GM12878 (cell line): Measurements from ENCODE around the gene BRAT1. TPM values are rescaled to one million over a fixed set of nuclear protein-coding genes. Genes with fewer than 3 reads are reported as not detected.

Experiments
- ASH2L ChIP-seq: fragments of 300-600, 200-600 bp; sonication (generic); IDR thresholded peaks from 2 replicates; pipeline ENCODE4 v1.6.1; 2017; ENCODE audit warnings: low read depth, mild to moderate bottlenecking, borderline replicate concordance
- ATF3 ChIP-seq: IDR thresholded peaks from 2 replicates; pipeline ENCODE4 v1.6.1; 2011; ENCODE audit warnings: low read depth, mild to moderate bottlenecking, low read length, moderate library complexity, borderline replicate concordance; ENCODE audit errors: extremely low read depth
- BRCA1 ChIP-seq: IDR thresholded peaks from 2 replicates; pipeline ENCODE4 v1.6.1; 2011; ENCODE audit warnings: low read depth, low read length, improper control_type of control experiment
- CHD4 ChIP-seq: fragments of 200-600 bp; sonication (generic); IDR thresholded peaks from 2 replicates; pipeline ENCODE4 v1.6.1; 2016; ENCODE audit warnings: mild to moderate bottlenecking
- CREB1 ChIP-seq: IDR thresholded peaks from 2 replicates; pipeline ENCODE4 v1.6.1; 2012; ENCODE audit warnings: low read depth, mild to moderate bottlenecking, inconsistent platforms
- FOXK2 ChIP-seq: fragments of 450-650 bp; IDR thresholded peaks from 2 replicates; pipeline ENCODE4 v1.6.1; 2017; ENCODE audit warnings: mild to moderate bottlenecking, moderate library complexity
- HCFC1 ChIP-seq: fragments of 150-350 bp; IDR thresholded peaks from 2 replicates; pipeline ENCODE4 v1.6.1; 2014; ENCODE audit warnings: low read length
- MEF2B ChIP-seq: fragments of 450-650 bp; IDR thresholded peaks from 2 replicates; pipeline ENCODE4 v1.6.1; 2018; ENCODE audit warnings: mild to moderate bottlenecking, moderate library complexity; ENCODE audit not compliant: partially characterized antibody, poor library complexity, severe bottlenecking
- MXI1 ChIP-seq: fragments of 150-350 bp; IDR thresholded peaks from 2 replicates; pipeline ENCODE4 v1.6.1; 2011; ENCODE audit warnings: low read depth, mild to moderate bottlenecking, inconsistent platforms, low read length, improper control_type of control experiment
- NKRF ChIP-seq: fragments of 450-650 bp; conservative IDR thresholded peaks from 2 replicates; pipeline ENCODE4 v1.6.1; 2017; ENCODE audit warnings: mild to moderate bottlenecking, moderate library complexity
- NR2C2 ChIP-seq: IDR thresholded peaks from 2 replicates; pipeline ENCODE4 v1.6.1; 2011; ENCODE audit warnings: borderline replicate concordance, low read depth; ENCODE audit not compliant: control insufficient read depth, insufficient read length
- PKNOX1 ChIP-seq: fragments of 450-650 bp; IDR thresholded peaks from 2 replicates; pipeline ENCODE4 v1.6.1; 2016; ENCODE audit warnings: mild to moderate bottlenecking
- PML ChIP-seq: IDR thresholded peaks from 2 replicates; pipeline ENCODE4 v1.6.1; 2012; ENCODE audit warnings: low read length, inconsistent platforms
- POLR2AphosphoS2 ChIP-seq: IDR thresholded peaks from 2 replicates; pipeline ENCODE4 v1.6.1; 2011; ENCODE audit warnings: low read depth, mild to moderate bottlenecking, low read length, improper control_type of control experiment, moderate library complexity
- RAD51 ChIP-seq: fragments of 450-650 bp; IDR thresholded peaks from 2 replicates; pipeline ENCODE4 v1.6.1; 2016; ENCODE audit warnings: moderate library complexity, mild to moderate bottlenecking, inconsistent platforms
- RBBP5 ChIP-seq: fragments of 200-600 bp; sonication (generic); conservative IDR thresholded peaks from 2 replicates; pipeline ENCODE4 v1.6.1; 2016
- RELA ChIP-seq: fragments of 450-650 bp; IDR thresholded peaks from 2 replicates; pipeline ENCODE4 v1.8.0; 2014; ENCODE audit warnings: borderline replicate concordance; ENCODE audit not compliant: partially characterized antibody
- SIN3A ChIP-seq: IDR thresholded peaks from 2 replicates; pipeline ENCODE4 v1.6.1; 2012; ENCODE audit warnings: low read depth, low read length, improper control_type of control experiment
- SMARCA5 ChIP-seq: fragments of 450-650 bp; IDR thresholded peaks from 2 replicates; pipeline ENCODE4 v1.6.1; 2017; ENCODE audit warnings: mild to moderate bottlenecking
- SREBF2 ChIP-seq: IDR thresholded peaks from 2 replicates; pipeline ENCODE4 v1.6.1; 2012; ENCODE audit warnings: mild to moderate bottlenecking, low read length
- TARDBP ChIP-seq: IDR thresholded peaks from 2 replicates; pipeline ENCODE4 v1.6.1; 2016; ENCODE audit warnings: borderline replicate concordance
- TBL1XR1 ChIP-seq: IDR thresholded peaks from 2 replicates; pipeline ENCODE4 v1.6.1; 2012; ENCODE audit warnings: low read depth, low read length, improper control_type of control experiment
- ZNF622 ChIP-seq: fragments of 450-650 bp; IDR thresholded peaks from 2 replicates; pipeline ENCODE4 v1.6.1; 2017; ENCODE audit warnings: mild to moderate bottlenecking, inconsistent platforms
- ZZZ3 ChIP-seq: IDR thresholded peaks from 2 replicates; pipeline ENCODE4 v1.6.1; 2011; ENCODE audit warnings: low read depth; ENCODE audit not compliant: control insufficient read depth, insufficient read length
- polyA plus RNA-seq, 11 experiments: library from polyadenylated mRNA; depleted of rRNA in 4 of 11; unstranded in 6 of 11; stranded (reverse) in 5 of 11; fragments of >200 nt; fragmentation: Nextera tagmentation in 4 of 11; fragmentation: Illumina TruSeq in 1 of 11; extraction: Ambion mirVana in 4 of 11; extraction: Trizol in 1 of 11; gene quantifications; 1 replicate in 1 of 11; 2 replicates in 10 of 11; pipeline versions ENCODE4 v1.2.1 to v1.2.3, GENCODE V29; 2011 to 2016; ENCODE audit warnings: inconsistent platforms in 2 of 11, missing spikeins in 2 of 11, low read depth in 1 of 11
- total RNA-seq, 4 experiments: library from RNA; depleted of rRNA in 3 of 4; stranded (reverse); fragments of >200 nt in 3 of 4; fragmentation: Illumina TruSeq in 1 of 4; extraction: Trizol in 1 of 4; gene quantifications; 2 replicates each; pipeline versions ENCODE4 v1.2.1 to v1.2.3, GENCODE V29; 2013 to 2021
- TF ChIP-seq, protein P1 (sequence below): IDR thresholded peaks from 2 replicates; pipeline ENCODE4 v1.6.1; 2012; ENCODE audit warnings: low read depth, low read length, improper control_type of control experiment
- TF ChIP-seq, protein P2 (sequence below), 3 experiments: IDR thresholded peaks in 2 of 3; conservative IDR thresholded peaks in 1 of 3; 2 replicates each; pipeline ENCODE4 v1.5.1; 2011; ENCODE audit warnings: low read depth in 3 of 3, low read length in 3 of 3, mild to moderate bottlenecking in 3 of 3, control low read depth in 2 of 3, moderate library complexity in 2 of 3, inconsistent platforms in 1 of 3, mixed read lengths in 1 of 3; ENCODE audit not compliant: control insufficient read depth in 2 of 3, insufficient read depth in 1 of 3; ENCODE audit errors: extremely low read depth in 1 of 3

Gene BRAT1
- total and polyA plus RNA-seq, 10 of the 15 experiments (the other 5 are each of a cell fraction or from before 2014, with no cell fraction given) = 0.13 to 53.3 (median 16.0) TPM

- TF ChIP-seq NKRF = 0 out of 2 replicates have a peak, but pooled peaks have one; percentile 39
- TF ChIP-seq CREB1 = 0 out of 2 replicates have a peak, but pooled peaks have one; percentile 26
- 0 out of 2 replicates have a peak, but pooled peaks have one; percentile 48 for TF ChIP-seq TARDBP
- no peak for TF ChIP-seq BRCA1
- TF ChIP-seq ZZZ3 = no peak
- TF ChIP-seq PKNOX1 = 0 out of 2 replicates have a peak, but pooled peaks have one; percentile 32
- TF ChIP-seq ZNF622 = no peak
- TF ChIP-seq RBBP5 = no peak
- TF ChIP-seq MXI1 = no peak
- TF ChIP-seq MEF2B = no peak
- TF ChIP-seq, protein P1, sequence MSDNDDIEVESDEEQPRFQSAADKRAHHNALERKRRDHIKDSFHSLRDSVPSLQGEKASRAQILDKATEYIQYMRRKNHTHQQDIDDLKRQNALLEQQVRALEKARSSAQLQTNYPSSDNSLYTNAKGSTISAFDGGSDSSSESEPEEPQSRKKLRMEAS = no peak
- TF ChIP-seq RAD51 = no peak
- no peak for TF ChIP-seq SIN3A
- peak; percentile 62 for TF ChIP-seq RELA
- TF ChIP-seq PML = no peak; the same call in 1 of the 2 replicates
- TF ChIP-seq FOXK2 = no peak
- TF ChIP-seq, protein P2, sequence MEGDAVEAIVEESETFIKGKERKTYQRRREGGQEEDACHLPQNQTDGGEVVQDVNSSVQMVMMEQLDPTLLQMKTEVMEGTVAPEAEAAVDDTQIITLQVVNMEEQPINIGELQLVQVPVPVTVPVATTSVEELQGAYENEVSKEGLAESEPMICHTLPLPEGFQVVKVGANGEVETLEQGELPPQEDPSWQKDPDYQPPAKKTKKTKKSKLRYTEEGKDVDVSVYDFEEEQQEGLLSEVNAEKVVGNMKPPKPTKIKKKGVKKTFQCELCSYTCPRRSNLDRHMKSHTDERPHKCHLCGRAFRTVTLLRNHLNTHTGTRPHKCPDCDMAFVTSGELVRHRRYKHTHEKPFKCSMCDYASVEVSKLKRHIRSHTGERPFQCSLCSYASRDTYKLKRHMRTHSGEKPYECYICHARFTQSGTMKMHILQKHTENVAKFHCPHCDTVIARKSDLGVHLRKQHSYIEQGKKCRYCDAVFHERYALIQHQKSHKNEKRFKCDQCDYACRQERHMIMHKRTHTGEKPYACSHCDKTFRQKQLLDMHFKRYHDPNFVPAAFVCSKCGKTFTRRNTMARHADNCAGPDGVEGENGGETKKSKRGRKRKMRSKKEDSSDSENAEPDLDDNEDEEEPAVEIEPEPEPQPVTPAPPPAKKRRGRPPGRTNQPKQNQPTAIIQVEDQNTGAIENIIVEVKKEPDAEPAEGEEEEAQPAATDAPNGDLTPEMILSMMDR (IDR thresholded peaks at IDR 0.05 in 2 of 3, conservative IDR thresholded peaks at IDR 0.05 in 1 of 3; ENCODE audit: control insufficient read depth in 2 of 3, extremely low read depth in 1 of 3, insufficient read depth in 1 of 3, low read depth in 3 of 3, low read length in 3 of 3) = peak; percentile 32 to 49 (median 47); a peak in 5 of 6 replicates
- TF ChIP-seq SREBF2 = no peak
- no peak for TF ChIP-seq CHD4
- no peak for TF ChIP-seq ASH2L
- no peak for TF ChIP-seq HCFC1
- no peak for TF ChIP-seq POLR2AphosphoS2
- no peak for TF ChIP-seq ATF3
- no peak for TF ChIP-seq TBL1XR1
- TF ChIP-seq SMARCA5 = no peak
- no peak for TF ChIP-seq NR2C2
Measured at GRCh38 chr7:2566890-2567678, 11.8 kb upstream of the BRAT1 start (continued).
